Fibroblast of lung (primary cell): Measurements from ENCODE around the gene OPRM1.

ENCODE experiments used
- CTCF ChIP-seq, 2 donors: IDR thresholded peaks in 1 of 2; conservative IDR thresholded peaks in 1 of 2; 1 replicate in 1 of 2; 2 replicates in 1 of 2; pipeline ENCODE4 v1.5.1; 2011 to 2012; ENCODE audit warnings: low read length in 2 of 2, control low read depth in 1 of 2, inconsistent platforms in 1 of 2, low read depth in 1 of 2, mild to moderate bottlenecking in 1 of 2
- EZH2 ChIP-seq: IDR thresholded peaks from 2 replicates; pipeline ENCODE4 v1.5.1; 2012; ENCODE audit warnings: low read length, control low read depth, mild to moderate bottlenecking; ENCODE audit errors: missing control alignments

- TF ChIP-seq CTCF (conservative IDR thresholded peaks at IDR 0.05 in 1 of 2, IDR thresholded peaks at IDR 0.05 in 1 of 2; ENCODE audit: low read depth in 1 of 2, low read length in 2 of 2): no peak
- TF ChIP-seq EZH2: no peak
Measured at GRCh38 chr6:154239392-154239791, 200.4 kb downstream of the OPRM1 start.
